H1 (cell line): ENCODE results near the gene NAGA. TPM values are rescaled to one million over a fixed set of nuclear protein-coding genes. Genes with fewer than 3 reads are reported as not detected.

Experiments
- ASH2L ChIP-seq: fragments of 200-600, 300-600 bp; sonication (generic); IDR thresholded peaks from one replicate; pipeline ENCODE4 v1.7.1; 2017; ENCODE audit warnings: low read length
- BACH1 ChIP-seq: IDR thresholded peaks from 2 replicates; pipeline ENCODE4 v1.6.1; 2012; ENCODE audit warnings: low read length, improper control_type of control experiment
- BCL11A ChIP-seq, 2 experiments: IDR thresholded peaks; one replicate each; pipeline ENCODE4 v1.6.1; 2011; ENCODE audit warnings: low read depth in 2 of 2, low read length in 2 of 2, mild to moderate bottlenecking in 2 of 2
- CHD1 ChIP-seq: IDR thresholded peaks from 2 replicates; pipeline ENCODE4 v1.6.1; 2012; ENCODE audit warnings: low read depth, low read length, improper control_type of control experiment
- CHD2 ChIP-seq: IDR thresholded peaks from 2 replicates; pipeline ENCODE4 v1.6.1; 2012; ENCODE audit warnings: low read length, improper control_type of control experiment
- CREB1 ChIP-seq: IDR thresholded peaks from 2 replicates; pipeline ENCODE4 v1.6.1; 2012; ENCODE audit warnings: inconsistent platforms
- EGR1 ChIP-seq: IDR thresholded peaks from 2 replicates; pipeline ENCODE4 v1.6.1; 2011; ENCODE audit warnings: low read depth, low read length, borderline replicate concordance
- EP300 ChIP-seq, 2 experiments: IDR thresholded peaks; 1 replicate in 1 of 2; 2 replicates in 1 of 2; pipeline ENCODE4 v1.6.1; 2011 to 2012; ENCODE audit warnings: low read depth in 2 of 2, low read length in 2 of 2, mild to moderate bottlenecking in 2 of 2, borderline replicate concordance in 1 of 2, inconsistent platforms in 1 of 2, moderate library complexity in 1 of 2
- HDAC2 ChIP-seq, 2 experiments: fragments of 300-600 bp in 1 of 2; sonication (generic) in 1 of 2; IDR thresholded peaks; 2 replicates each; pipeline ENCODE4 v1.6.1; 2011 to 2012; ENCODE audit warnings: low read depth in 2 of 2, low read length in 2 of 2, mild to moderate bottlenecking in 2 of 2, moderate library complexity in 2 of 2, borderline replicate concordance in 1 of 2, inconsistent platforms in 1 of 2
- KDM1A ChIP-seq: fragments of 200-600, 300-600 bp; sonication (generic); IDR thresholded peaks from 2 replicates; pipeline ENCODE4 v1.7.1; 2016; ENCODE audit warnings: mild to moderate bottlenecking, low read length, borderline replicate concordance
- PHF8 ChIP-seq: fragments of 200-600 bp; sonication (generic); conservative IDR thresholded peaks from 2 replicates; pipeline ENCODE4 v1.7.1; 2012; ENCODE audit warnings: low read depth, mild to moderate bottlenecking, inconsistent platforms, low read length, moderate library complexity
- POLR2A ChIP-seq, 2 experiments: IDR thresholded peaks; 1 replicate in 1 of 2; 2 replicates in 1 of 2; pipeline ENCODE4 v1.6.1; 2011; ENCODE audit warnings: low read depth in 2 of 2, low read length in 2 of 2, mild to moderate bottlenecking in 2 of 2; ENCODE audit errors: control extremely low read depth in 1 of 2
- RXRA ChIP-seq: IDR thresholded peaks from 2 replicates; pipeline ENCODE4 v1.6.1; 2011; ENCODE audit warnings: low read depth, mild to moderate bottlenecking, low read length, moderate library complexity; ENCODE audit not compliant: insufficient read depth
- SUZ12 ChIP-seq: fragments of 200-600 bp; sonication (generic); IDR thresholded peaks from 2 replicates; pipeline ENCODE4 v1.6.1; 2012; ENCODE audit warnings: mild to moderate bottlenecking, inconsistent platforms, low read length, moderate library complexity, mixed read lengths
- polyA plus RNA-seq, 7 experiments: library from polyadenylated mRNA; depleted of rRNA in 3 of 7; stranded (reverse) in 5 of 7; unstranded in 2 of 7; fragments of >200 nt in 5 of 7; fragments of 200-250 nt in 2 of 7; gene quantifications; 1 replicate in 5 of 7; 2 replicates in 1 of 7; 4 replicates in 1 of 7; pipeline versions ENCODE4 v1.2.1 to v1.2.3, GENCODE V29; 2011 to 2013; ENCODE audit warnings: missing spikeins in 2 of 7, mixed read lengths in 2 of 7
- total RNA-seq: library from RNA; stranded (reverse); fragmentation: NEBNext Ultra II Directional; extraction: Animal tissue kit (Norgen Biotek cat#: 25700); gene quantifications from 2 replicates; pipeline ENCODE4 v1.2.1, GENCODE V29; 2021
- TF ChIP-seq, protein P1 (sequence below): IDR thresholded peaks from 2 replicates; pipeline ENCODE4 v1.6.1; 2012; ENCODE audit warnings: inconsistent platforms
- TF ChIP-seq, protein P2 (sequence below): IDR thresholded peaks from 2 replicates; pipeline ENCODE4 v1.6.1; 2012; ENCODE audit warnings: low read length, inconsistent platforms

Gene NAGA
- total and polyA plus RNA-seq, 2 of the 8 experiments (the other 6 are each of a cell fraction or from before 2014, with no cell fraction given), result 14.8 to 30.7 TPM

DNA sequence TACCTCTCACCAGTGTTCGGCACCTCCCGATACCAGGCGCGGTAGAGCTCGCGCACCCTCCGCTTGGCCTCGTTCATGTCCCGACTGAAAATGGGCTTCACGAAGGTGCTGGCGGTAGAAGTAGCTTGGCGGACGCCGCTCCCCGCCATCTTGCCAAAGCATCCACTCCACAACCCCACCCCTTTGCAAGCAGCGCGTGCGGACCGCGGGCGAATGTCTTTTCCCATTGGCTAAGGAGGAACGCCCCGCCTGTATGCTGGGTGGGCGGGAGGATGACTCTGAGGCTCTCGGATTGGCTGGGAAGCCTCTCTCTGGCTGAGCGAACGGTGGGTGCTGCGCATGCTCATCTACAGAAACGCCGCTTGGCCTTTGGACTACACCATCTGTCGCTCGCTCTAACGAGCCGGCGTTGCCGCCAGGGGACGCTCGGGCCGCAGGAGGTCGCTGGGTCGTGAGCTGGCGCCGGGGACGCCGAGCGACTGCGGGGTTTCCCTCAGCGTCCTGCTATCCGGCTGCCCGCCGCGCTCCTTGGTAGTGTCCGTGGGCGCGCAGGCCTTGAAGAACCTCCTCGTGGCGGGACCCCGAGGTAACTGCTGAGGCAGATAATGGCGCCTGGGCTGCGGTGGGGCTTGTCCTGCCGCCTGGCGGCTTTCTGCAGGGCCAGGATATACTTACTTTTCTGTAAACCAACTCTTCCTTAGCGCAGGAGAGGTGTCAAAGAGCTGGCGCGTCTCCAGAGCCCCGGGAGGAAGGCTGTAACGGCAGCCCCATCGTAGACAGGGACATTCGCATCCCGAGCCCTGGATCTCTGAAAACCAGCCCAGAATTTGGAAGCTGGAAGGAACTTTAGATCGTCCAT is 20.2 kb upstream of the NAGA start, which contains the start of gene NDUFA6 (continued):
- TF ChIP-seq, protein P1, sequence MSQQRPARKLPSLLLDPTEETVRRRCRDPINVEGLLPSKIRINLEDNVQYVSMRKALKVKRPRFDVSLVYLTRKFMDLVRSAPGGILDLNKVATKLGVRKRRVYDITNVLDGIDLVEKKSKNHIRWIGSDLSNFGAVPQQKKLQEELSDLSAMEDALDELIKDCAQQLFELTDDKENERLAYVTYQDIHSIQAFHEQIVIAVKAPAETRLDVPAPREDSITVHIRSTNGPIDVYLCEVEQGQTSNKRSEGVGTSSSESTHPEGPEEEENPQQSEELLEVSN, result peak; percentile 58; the same call in 1 of the 2 replicates
- TF ChIP-seq POLR2A (IDR thresholded peaks at IDR 0.05; ENCODE audit: control extremely low read depth in 1 of 2, low read depth in 2 of 2, low read length in 2 of 2), result peak; percentile 92 to 97
- TF ChIP-seq BACH1, result no peak
- TF ChIP-seq EGR1, result 0 out of 2 replicates have a peak, but pooled peaks have one; percentile 14
- TF ChIP-seq SUZ12, result no peak
- TF ChIP-seq, protein P2, sequence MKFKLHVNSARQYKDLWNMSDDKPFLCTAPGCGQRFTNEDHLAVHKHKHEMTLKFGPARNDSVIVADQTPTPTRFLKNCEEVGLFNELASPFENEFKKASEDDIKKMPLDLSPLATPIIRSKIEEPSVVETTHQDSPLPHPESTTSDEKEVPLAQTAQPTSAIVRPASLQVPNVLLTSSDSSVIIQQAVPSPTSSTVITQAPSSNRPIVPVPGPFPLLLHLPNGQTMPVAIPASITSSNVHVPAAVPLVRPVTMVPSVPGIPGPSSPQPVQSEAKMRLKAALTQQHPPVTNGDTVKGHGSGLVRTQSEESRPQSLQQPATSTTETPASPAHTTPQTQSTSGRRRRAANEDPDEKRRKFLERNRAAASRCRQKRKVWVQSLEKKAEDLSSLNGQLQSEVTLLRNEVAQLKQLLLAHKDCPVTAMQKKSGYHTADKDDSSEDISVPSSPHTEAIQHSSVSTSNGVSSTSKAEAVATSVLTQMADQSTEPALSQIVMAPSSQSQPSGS, result no peak
- TF ChIP-seq EP300 (IDR thresholded peaks at IDR 0.05; ENCODE audit: borderline replicate concordance in 1 of 2, low read depth in 2 of 2, low read length in 2 of 2), result 0 out of 3 replicates have a peak, but pooled peaks of 1 of the 2 experiments have one; percentile 24
- peak; percentile 97 for TF ChIP-seq PHF8
- TF ChIP-seq KDM1A, result no peak
- TF ChIP-seq ASH2L, result peak; percentile 90
- TF ChIP-seq CHD1, result no peak
- peak; percentile 61; the same call in 1 of the 2 replicates for TF ChIP-seq CHD2
- no peak for TF ChIP-seq HDAC2 (IDR thresholded peaks at IDR 0.05; ENCODE audit: borderline replicate concordance in 1 of 2, low read depth in 2 of 2, low read length in 2 of 2)
- 0 out of 2 replicates have a peak, but pooled peaks have one; percentile 37 for TF ChIP-seq RXRA
- no peak for TF ChIP-seq BCL11A (IDR thresholded peaks at IDR 0.05; ENCODE audit: low read depth in 2 of 2, low read length in 2 of 2)
- no peak; the same call in 1 of the 2 replicates for TF ChIP-seq CREB1
